Smooth muscle cell (in vitro differentiated cells): ENCODE data around the gene IFNGR2. TPM values are rescaled to one million over a fixed set of nuclear protein-coding genes. Genes with fewer than 3 reads are reported as not detected.

ENCODE experiments used
- DNase-seq: peaks from one replicate; lab custom pipeline; 2025; ENCODE audit not compliant: unreplicated experiment; lab: John Stamatoyannopoulos, UW
- H2AFZ ChIP-seq: fragments of 200-600 bp; sonication (generic); 2 replicates; pipeline ENCODE4 v1.6.0; 2016; ENCODE audit warnings: antibody characterized with exemption, low read depth, mild to moderate bottlenecking
- H3F3A ChIP-seq: fragments of 200-600 bp; sonication (generic); 2 replicates; pipeline ENCODE4 v1.6.0; 2017; ENCODE audit warnings: antibody characterized with exemption, low read depth
- H3K27ac ChIP-seq: fragments of 200-600 bp; sonication (generic); 2 replicates; pipeline ENCODE4 v1.5.1; 2016; ENCODE audit warnings: low read depth, mild to moderate bottlenecking
- H3K27me3 ChIP-seq: fragments of 200-600 bp; sonication (generic); 2 replicates; pipeline ENCODE4 v1.6.1; 2016; ENCODE audit warnings: low read depth, mild to moderate bottlenecking
- H3K36me3 ChIP-seq: fragments of 200-600 bp; sonication (generic); 2 replicates; pipeline ENCODE4 v1.5.1; 2016; ENCODE audit warnings: low read depth
- H3K4me1 ChIP-seq: fragments of 200-600 bp; sonication (generic); 2 replicates; pipeline ENCODE4 v1.5.1; 2016; ENCODE audit warnings: low read depth
- H3K4me2 ChIP-seq: fragments of 200-600 bp; sonication (generic); 2 replicates; pipeline ENCODE4 v1.6.0; 2016; ENCODE audit warnings: mild to moderate bottlenecking
- H3K4me3 ChIP-seq: fragments of 200-600 bp; sonication (generic); 2 replicates; pipeline ENCODE4 v1.5.1; 2016; ENCODE audit warnings: mild to moderate bottlenecking
- H3K79me2 ChIP-seq: fragments of 200-600 bp; sonication (generic); 2 replicates; pipeline ENCODE4 v1.6.0; 2016; ENCODE audit warnings: low read depth, mild to moderate bottlenecking
- H3K9ac ChIP-seq: fragments of 200-600 bp; sonication (generic); 2 replicates; pipeline ENCODE4 v1.6.0; 2016; ENCODE audit warnings: low read depth
- H3K9me3 ChIP-seq: fragments of 200-600 bp; sonication (generic); replicated peaks from 2 replicates; pipeline ENCODE4 v1.5.1; 2016; ENCODE audit warnings: low read depth
- H4K20me1 ChIP-seq: fragments of 200-600 bp; sonication (generic); 2 replicates; pipeline ENCODE4 v1.6.0; 2016; ENCODE audit warnings: low read depth
- WGBS: methylation state at CpG from one replicate; pipeline ENCODE4 v1.1.7; 2016; ENCODE audit warnings: low lambda C conversion rate; 5-methylcytosine and 5-hydroxymethylcytosine counted together
- polyA plus RNA-seq: library from polyadenylated mRNA; unstranded; fragments of >200 nt; fragmentation: Nextera tagmentation; extraction: Ambion mirVana; gene quantifications from 2 replicates; pipeline ENCODE4 v1.2.1, GENCODE V29; 2016
- total RNA-seq: library from RNA; depleted of rRNA; stranded (reverse); fragments of >200 nt; gene quantifications from 2 replicates; pipeline ENCODE4 v1.2.3, GENCODE V29; 2014
- TF ChIP-seq, protein P1 (sequence below): fragments of 200-600 bp; sonication (generic); IDR thresholded peaks from 2 replicates; pipeline ENCODE4 v1.5.1; 2017; ENCODE audit warnings: borderline replicate concordance, mild to moderate bottlenecking, antibody characterized with exemption; ENCODE audit not compliant: insufficient read depth, poor library complexity, severe bottlenecking

The IFNGR2 gene
- total and polyA plus RNA-seq, 2 experiments from 2014 or later, result 117 to 127 TPM

DNA sequence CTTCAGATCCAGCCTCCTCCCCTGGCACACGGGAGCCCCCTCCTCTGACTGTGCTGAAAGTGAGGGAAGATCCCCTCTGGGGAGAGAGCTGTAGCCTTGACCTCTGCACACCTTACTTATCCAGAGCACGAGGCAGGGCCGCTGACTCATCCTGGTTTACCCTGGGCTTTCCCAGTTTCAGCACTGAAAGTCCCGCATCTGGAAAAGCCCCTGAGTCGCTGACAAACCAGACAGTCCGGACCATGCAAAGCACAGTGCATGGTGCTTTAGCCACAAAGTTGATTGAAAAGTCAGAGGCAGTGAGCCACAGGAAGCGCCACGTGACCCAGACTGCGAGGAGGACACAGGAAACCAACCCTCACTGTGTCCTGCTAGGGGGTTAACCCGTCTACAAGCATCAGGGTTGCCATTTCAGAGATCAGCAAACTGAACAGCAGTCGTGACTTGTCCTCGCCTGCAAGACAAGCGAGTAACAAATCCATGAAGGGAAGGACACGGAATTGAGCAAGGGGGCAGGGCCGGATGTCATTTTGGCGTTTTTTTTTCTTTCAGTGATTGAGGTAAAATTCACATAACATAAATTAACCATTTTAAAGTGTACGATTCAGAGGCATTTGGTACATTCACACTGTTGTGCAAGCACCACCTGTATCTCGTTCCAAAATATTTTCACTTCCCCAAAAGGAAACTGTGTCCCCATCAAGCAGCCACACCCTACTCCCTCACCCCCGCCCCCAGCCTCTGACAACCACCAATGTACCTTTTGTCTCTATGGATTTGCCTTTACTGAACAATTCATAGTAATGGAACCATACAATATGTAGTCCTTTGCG lies 19.9 kb upstream of the IFNGR2 start:
- 34% methylated on average over 20 of the region's 20 CpGs for WGBS
- Histone ChIP-seq H3K9me3 (no peaks in the 10 kb centered on the region), H3K4me1 (peaks cover 9% of the 10 kb centered on the region), H3K79me2 (no peaks in the 10 kb centered on the region), H3F3A (peaks cover 21% of the 10 kb centered on the region), H3K9ac (peak overlapping the region; percentile 31), H3K4me3 (no peak overlapping the region), H2AFZ (no peak overlapping the region), H3K4me2 (peak overlapping the region; percentile 40), H3K27me3 (no peaks in the 10 kb centered on the region), H3K36me3 (no peaks in the 10 kb centered on the region), H4K20me1 (no peaks in the 10 kb centered on the region), H3K27ac (peak overlapping the region; percentile 83)
- TF ChIP-seq, protein P1, sequence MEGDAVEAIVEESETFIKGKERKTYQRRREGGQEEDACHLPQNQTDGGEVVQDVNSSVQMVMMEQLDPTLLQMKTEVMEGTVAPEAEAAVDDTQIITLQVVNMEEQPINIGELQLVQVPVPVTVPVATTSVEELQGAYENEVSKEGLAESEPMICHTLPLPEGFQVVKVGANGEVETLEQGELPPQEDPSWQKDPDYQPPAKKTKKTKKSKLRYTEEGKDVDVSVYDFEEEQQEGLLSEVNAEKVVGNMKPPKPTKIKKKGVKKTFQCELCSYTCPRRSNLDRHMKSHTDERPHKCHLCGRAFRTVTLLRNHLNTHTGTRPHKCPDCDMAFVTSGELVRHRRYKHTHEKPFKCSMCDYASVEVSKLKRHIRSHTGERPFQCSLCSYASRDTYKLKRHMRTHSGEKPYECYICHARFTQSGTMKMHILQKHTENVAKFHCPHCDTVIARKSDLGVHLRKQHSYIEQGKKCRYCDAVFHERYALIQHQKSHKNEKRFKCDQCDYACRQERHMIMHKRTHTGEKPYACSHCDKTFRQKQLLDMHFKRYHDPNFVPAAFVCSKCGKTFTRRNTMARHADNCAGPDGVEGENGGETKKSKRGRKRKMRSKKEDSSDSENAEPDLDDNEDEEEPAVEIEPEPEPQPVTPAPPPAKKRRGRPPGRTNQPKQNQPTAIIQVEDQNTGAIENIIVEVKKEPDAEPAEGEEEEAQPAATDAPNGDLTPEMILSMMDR, result no peak
- peak; percentile 38 for DNase-seq

DNA sequence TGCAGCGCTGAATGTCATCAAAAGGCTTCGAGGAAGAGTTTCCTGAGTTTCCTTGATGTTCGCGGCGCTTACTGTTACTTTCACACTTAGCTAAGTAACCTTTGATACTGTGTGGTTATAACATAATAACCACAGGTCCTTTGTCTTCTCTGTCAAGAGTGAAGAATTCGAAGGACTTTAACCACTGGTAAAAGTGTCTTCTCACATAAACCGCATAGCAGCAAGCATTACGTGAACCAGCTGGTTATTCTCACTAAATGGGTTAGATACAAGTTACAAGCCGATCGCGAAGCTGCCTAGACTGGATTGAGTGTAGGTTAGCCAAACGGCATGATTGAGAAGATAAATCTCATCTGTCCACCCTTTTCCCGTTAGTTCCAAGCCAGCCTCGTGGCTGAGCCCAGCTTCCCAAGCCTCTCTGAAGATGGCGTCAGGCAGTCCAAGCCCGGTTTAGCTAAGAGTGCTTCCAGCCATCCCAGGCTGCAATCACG lies 18.3 kb upstream of the IFNGR2 start:
- TF ChIP-seq, protein P1, result no peak
- H4K20me1 ChIP-seq, result no peaks in the 10 kb centered on the region
- H3K79me2 ChIP-seq, result no peaks in the 10 kb centered on the region
- H3K27ac ChIP-seq, result no peak overlapping the region
- no peak overlapping the region for H3K9ac ChIP-seq
- peaks cover 4% of the 10 kb centered on the region for H3K4me1 ChIP-seq
- no peak for DNase-seq
- peaks cover 17% of the 10 kb centered on the region for H3F3A ChIP-seq
- WGBS, result 91% methylated on average over 17 of the region's 17 CpGs
- H3K27me3 ChIP-seq, result no peaks in the 10 kb centered on the region
- H3K9me3 ChIP-seq, result no peaks in the 10 kb centered on the region
- H3K4me3 ChIP-seq, result no peak overlapping the region
- no peak overlapping the region for H2AFZ ChIP-seq
- H3K4me2 ChIP-seq, result no peak overlapping the region
- H3K36me3 ChIP-seq, result no peaks in the 10 kb centered on the region

DNA sequence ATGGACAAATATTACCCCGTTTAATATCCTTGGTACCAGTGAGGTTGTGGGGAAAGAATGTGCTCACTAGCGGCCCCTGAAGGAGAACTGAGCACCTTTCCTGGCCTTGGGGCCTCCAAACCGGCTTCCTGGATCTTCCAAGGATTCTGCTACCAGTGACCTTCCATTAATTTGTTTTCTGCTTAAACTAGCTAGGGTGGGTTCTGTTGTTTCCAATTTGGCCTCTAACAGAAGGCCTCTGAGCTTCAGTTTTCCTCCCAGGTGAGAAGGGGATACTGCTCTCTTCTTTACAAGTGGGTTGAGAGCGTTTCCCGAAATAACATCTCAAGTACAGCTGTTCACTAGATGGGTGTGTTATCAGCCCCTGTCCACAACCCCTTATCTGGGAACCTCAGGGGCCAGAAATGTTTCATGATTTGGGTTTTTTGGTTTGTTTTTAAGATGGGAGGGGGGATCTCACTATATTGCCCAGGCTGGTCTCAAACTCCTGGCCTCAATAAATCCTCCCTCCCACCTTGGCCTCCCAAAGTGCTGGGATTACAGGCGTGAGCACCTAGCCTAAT lies 16.9 kb upstream of the IFNGR2 start:
- DNase-seq, result no peak
- Histone ChIP-seq H4K20me1 (no peaks in the 10 kb centered on the region), H2AFZ (no peak overlapping the region), H3K36me3 (no peaks in the 10 kb centered on the region), H3F3A (peaks cover 11% of the 10 kb centered on the region), H3K27me3 (no peaks in the 10 kb centered on the region), H3K9ac (no peak overlapping the region), H3K4me1 (no peaks in the 10 kb centered on the region), H3K27ac (no peak overlapping the region), H3K9me3 (no peaks in the 10 kb centered on the region), H3K4me3 (no peak overlapping the region), H3K4me2 (no peak overlapping the region), H3K79me2 (no peaks in the 10 kb centered on the region)
- TF ChIP-seq, protein P1, result peak; percentile 31
- whole genome bisulfite sequencing, result 80% methylated on average over 6 of the region's 6 CpGs
